ENCODE measurements around the gene CRNKL1.

The CRNKL1 gene

GRCh38 chr20:20017844-20018185, 34.5 kb downstream of the CRNKL1 start:
- Histone ChIP-seq H2AK5ac (ENCODE audit: low read depth, low read length) (peak overlapping the region; percentile 28), H2BK5ac (ENCODE audit: low read length) (peak overlapping the region; percentile 93), H2BK120ac (ENCODE audit: low read depth, low read length) (no peak overlapping the region), H3K9ac (ENCODE audit: low read depth, low read length, poor library complexity) (peak overlapping the region; percentile 92), H3K14ac (ENCODE audit: low read length) (peak overlapping the region; percentile 94), H3K4ac (ENCODE audit: low read length) (no peak overlapping the region), H4K91ac (ENCODE audit: low read depth, low read length, poor library complexity) (no peak overlapping the region), H3K18ac (ENCODE audit: low read length) (peak overlapping the region; percentile 86), H3K9me3 (replicated peaks in 1 of 2; ENCODE audit: control insufficient read depth in 2 of 2, insufficient read depth in 1 of 2, low read depth in 1 of 2, low read length in 2 of 2) (no peaks in the 10 kb centered on the region), H3K36me3 (replicated peaks in 1 of 2; ENCODE audit: control insufficient read depth in 2 of 2, insufficient read depth in 2 of 2, low read length in 2 of 2) (peaks cover 2 to 28% of the 10 kb centered on the region in 2 donors), H3K23ac (ENCODE audit: low read depth, low read length, poor library complexity) (peak overlapping the region; percentile 77), H2BK12ac (ENCODE audit: low read length) (no peak overlapping the region), H3K79me1 (ENCODE audit: low read depth, low read length) (peaks cover 13% of the 10 kb centered on the region), H3K27me3 (ENCODE audit: control insufficient read depth in 3 of 3, insufficient read depth in 3 of 3, low read depth in 1 of 3, low read length in 3 of 3) (no peaks in the 10 kb centered on the region), H4K8ac (ENCODE audit: low read depth, low read length) (peak overlapping the region; percentile 50), H3K27ac (replicated peaks; ENCODE audit: low read length) (no peak overlapping the region), H3K4me1 (ENCODE audit: control insufficient read depth in 2 of 2, insufficient read depth in 1 of 2, low read depth in 1 of 2, low read length in 2 of 2) (peaks cover 5 to 7% of the 10 kb centered on the region in 2 donors), H2BK15ac (ENCODE audit: low read length) (no peak overlapping the region), H3K4me2 (ENCODE audit: insufficient read depth, low read length, poor library complexity, severe bottlenecking) (peak overlapping the region; percentile 88), H2AFZ (ENCODE audit: low read length) (peak overlapping the region; percentile 98), H3K4me3 (ENCODE audit: low read length in 2 of 2) (peak overlapping the region; percentile 96 to 99)
- WGBS, 2 donors (ENCODE audit: extremely low coverage in 2 of 2, insufficient read length in 2 of 2, insufficient replicate concordance in 1 of 2) = no CpG with 5 or more reads among the region's 17 CpGs
- DNase-seq (ENCODE audit: low spot score) = no peak

GRCh38 chr20:20017001-20017843, 35.0 kb downstream of the CRNKL1 start, which contains the start of gene NAA20:
TSS of gene NAA20 (plus strand) at chr20:20017362. CDS start at chr20:20017397, 35 bp downstream.
- WGBS, 2 donors (ENCODE audit: extremely low coverage in 2 of 2, insufficient read length in 2 of 2, insufficient replicate concordance in 1 of 2) = no CpG with 5 or more reads among the region's 81 CpGs
- no peak within 1 kb of the TSS for H3K4ac ChIP-seq (ENCODE audit: low read length)
- H3K14ac ChIP-seq (ENCODE audit: low read length) = peak within 1 kb of the TSS; percentile 94
- H3K9ac ChIP-seq (ENCODE audit: low read depth, low read length, poor library complexity) = peak within 1 kb of the TSS; percentile 92
- H3K23ac ChIP-seq (ENCODE audit: low read depth, low read length, poor library complexity) = peak within 1 kb of the TSS; percentile 77
- peak within 1 kb of the TSS; percentile 96 to 99 for H3K4me3 ChIP-seq (ENCODE audit: low read length in 2 of 2)
- peak within 1 kb of the TSS; percentile 88 for H3K4me2 ChIP-seq (ENCODE audit: insufficient read depth, low read length, poor library complexity, severe bottlenecking)
- peak within 1 kb of the TSS; percentile 2 for H3K27ac ChIP-seq (replicated peaks; ENCODE audit: low read length)
- H4K8ac ChIP-seq (ENCODE audit: low read depth, low read length) = peak within 1 kb of the TSS; percentile 50
- H3K18ac ChIP-seq (ENCODE audit: low read length) = peak within 1 kb of the TSS; percentile 86
- H2BK120ac ChIP-seq (ENCODE audit: low read depth, low read length) = no peak within 1 kb of the TSS
- H3K27me3 ChIP-seq (ENCODE audit: control insufficient read depth in 3 of 3, insufficient read depth in 3 of 3, low read depth in 1 of 3, low read length in 3 of 3) = no peaks in the 10 kb centered on the region
- peak within 1 kb of the TSS; percentile 98 for H2AFZ ChIP-seq (ENCODE audit: low read length)
- peak within 1 kb of the TSS; percentile 28 for H2AK5ac ChIP-seq (ENCODE audit: low read depth, low read length)
- H3K79me1 ChIP-seq (ENCODE audit: low read depth, low read length) = peaks cover 13% of the 10 kb centered on the region
- no peaks in the 10 kb centered on the region for H3K9me3 ChIP-seq (replicated peaks in 1 of 2; ENCODE audit: control insufficient read depth in 2 of 2, insufficient read depth in 1 of 2, low read depth in 1 of 2, low read length in 2 of 2)
- H2BK15ac ChIP-seq (ENCODE audit: low read length) = no peak within 1 kb of the TSS
- H3K36me3 ChIP-seq (replicated peaks in 1 of 2; ENCODE audit: control insufficient read depth in 2 of 2, insufficient read depth in 2 of 2, low read length in 2 of 2) = peaks cover 0 to 22% of the 10 kb centered on the region in 2 donors
- peak; percentile 81 for DNase-seq (ENCODE audit: low spot score)
- H3K4me1 ChIP-seq (ENCODE audit: control insufficient read depth in 2 of 2, insufficient read depth in 1 of 2, low read depth in 1 of 2, low read length in 2 of 2) = peaks cover 5 to 7% of the 10 kb centered on the region in 2 donors
- H2BK5ac ChIP-seq (ENCODE audit: low read length) = peak within 1 kb of the TSS; percentile 93
- H4K91ac ChIP-seq (ENCODE audit: low read depth, low read length, poor library complexity) = no peak within 1 kb of the TSS
- H2BK12ac ChIP-seq (ENCODE audit: low read length) = no peak within 1 kb of the TSS

GRCh38 chr20:20014659-20015058, 37.6 kb downstream of the CRNKL1 start:
- WGBS, 2 donors (ENCODE audit: extremely low coverage in 2 of 2, insufficient read length in 2 of 2, insufficient replicate concordance in 1 of 2) = no CpG with 5 or more reads among the region's 2 CpGs
- DNase-seq (ENCODE audit: low spot score) = no peak
- no peak overlapping the region for H2AK5ac ChIP-seq (ENCODE audit: low read depth, low read length)
- no peaks in the 10 kb centered on the region for H3K27me3 ChIP-seq (ENCODE audit: control insufficient read depth in 3 of 3, insufficient read depth in 3 of 3, low read depth in 1 of 3, low read length in 3 of 3)
- H2BK120ac ChIP-seq (ENCODE audit: low read depth, low read length) = no peak overlapping the region
- H2BK12ac ChIP-seq (ENCODE audit: low read length) = no peak overlapping the region
- H3K27ac ChIP-seq (replicated peaks; ENCODE audit: low read length) = no peak overlapping the region
- H2AFZ ChIP-seq (ENCODE audit: low read length) = peak overlapping the region; percentile 1
- H4K91ac ChIP-seq (ENCODE audit: low read depth, low read length, poor library complexity) = no peak overlapping the region
- H3K23ac ChIP-seq (ENCODE audit: low read depth, low read length, poor library complexity) = no peak overlapping the region
- H3K36me3 ChIP-seq (replicated peaks in 1 of 2; ENCODE audit: control insufficient read depth in 2 of 2, insufficient read depth in 2 of 2, low read length in 2 of 2) = peaks cover 0 to 11% of the 10 kb centered on the region in 2 donors
- no peak overlapping the region for H3K4me3 ChIP-seq (ENCODE audit: low read length in 2 of 2)
- H3K4me2 ChIP-seq (ENCODE audit: insufficient read depth, low read length, poor library complexity, severe bottlenecking) = no peak overlapping the region
- H3K4ac ChIP-seq (ENCODE audit: low read length) = no peak overlapping the region
- H3K18ac ChIP-seq (ENCODE audit: low read length) = no peak overlapping the region
- no peak overlapping the region for H3K9ac ChIP-seq (ENCODE audit: low read depth, low read length, poor library complexity)
- no peak overlapping the region for H3K14ac ChIP-seq (ENCODE audit: low read length)
- H3K79me1 ChIP-seq (ENCODE audit: low read depth, low read length) = peaks cover 11% of the 10 kb centered on the region
- no peaks in the 10 kb centered on the region for H3K9me3 ChIP-seq (replicated peaks in 1 of 2; ENCODE audit: control insufficient read depth in 2 of 2, insufficient read depth in 1 of 2, low read depth in 1 of 2, low read length in 2 of 2)
- H2BK5ac ChIP-seq (ENCODE audit: low read length) = no peak overlapping the region
- H2BK15ac ChIP-seq (ENCODE audit: low read length) = no peak overlapping the region
- H4K8ac ChIP-seq (ENCODE audit: low read depth, low read length) = no peak overlapping the region
- H3K4me1 ChIP-seq (ENCODE audit: control insufficient read depth in 2 of 2, insufficient read depth in 1 of 2, low read depth in 1 of 2, low read length in 2 of 2) = peaks cover 7% of the 10 kb centered on the region in 2 donors

- Histone ChIP-seq H3K27ac (replicated peaks; ENCODE audit: low read length) (no peak overlapping the region), H3K4ac (ENCODE audit: low read length) (no peak overlapping the region), H4K8ac (ENCODE audit: low read depth, low read length) (no peak overlapping the region), H3K36me3 (replicated peaks in 1 of 2; ENCODE audit: control insufficient read depth in 2 of 2, insufficient read depth in 2 of 2, low read length in 2 of 2) (no peaks in the 10 kb centered on the region), H3K27me3 (ENCODE audit: control insufficient read depth in 3 of 3, insufficient read depth in 3 of 3, low read depth in 1 of 3, low read length in 3 of 3) (no peaks in the 10 kb centered on the region), H2AFZ (ENCODE audit: low read length) (peak overlapping the region; percentile 66), H3K79me1 (ENCODE audit: low read depth, low read length) (peaks cover 5% of the 10 kb centered on the region), H3K4me1 (ENCODE audit: control insufficient read depth in 2 of 2, insufficient read depth in 1 of 2, low read depth in 1 of 2, low read length in 2 of 2) (peaks cover 0 to 3% of the 10 kb centered on the region in 2 donors), H3K4me2 (ENCODE audit: insufficient read depth, low read length, poor library complexity, severe bottlenecking) (no peak overlapping the region), H2BK12ac (ENCODE audit: low read length) (no peak overlapping the region), H4K91ac (ENCODE audit: low read depth, low read length, poor library complexity) (no peak overlapping the region), H2AK5ac (ENCODE audit: low read depth, low read length) (no peak overlapping the region), H3K18ac (ENCODE audit: low read length) (no peak overlapping the region), H3K23ac (ENCODE audit: low read depth, low read length, poor library complexity) (no peak overlapping the region), H3K9ac (ENCODE audit: low read depth, low read length, poor library complexity) (no peak overlapping the region), H3K4me3 (ENCODE audit: low read length in 2 of 2) (no peak overlapping the region), H2BK5ac (ENCODE audit: low read length) (no peak overlapping the region), H2BK15ac (ENCODE audit: low read length) (no peak overlapping the region), H2BK120ac (ENCODE audit: low read depth, low read length) (no peak overlapping the region), H3K14ac (ENCODE audit: low read length) (no peak overlapping the region), H3K9me3 (replicated peaks in 1 of 2; ENCODE audit: control insufficient read depth in 2 of 2, insufficient read depth in 1 of 2, low read depth in 1 of 2, low read length in 2 of 2) (no peaks in the 10 kb centered on the region)
- no peak for DNase-seq (ENCODE audit: low spot score)
- no CpG with 5 or more reads among the region's 2 CpGs for WGBS, 2 donors (ENCODE audit: extremely low coverage in 2 of 2, insufficient read length in 2 of 2, insufficient replicate concordance in 1 of 2)
Measured at GRCh38 chr20:20012541-20012940, 39.7 kb downstream of the CRNKL1 start.

Data from neuronal stem cell (in vitro differentiated cells).